Lung (tissue), 12 donors: ENCODE data around the gene UBE4A. TPM values are rescaled to one million over a fixed set of nuclear protein-coding genes. Genes with fewer than 3 reads are reported as not detected.

Experiments
- ATAC-seq: fragments of 200-7000 bp; cut with Tn5 transposase; one replicate; pipeline ENCODE4 v1.9.1; 2020; ENCODE audit warnings: moderate number of reproducible peaks; ENCODE audit not compliant: insufficient read depth, low FRiP score
- DNase-seq, 3 donors: peaks; one replicate each; pipeline ENCODE4 v3.0.0-alpha.2; 2013 to 2017
- H3K27ac ChIP-seq, 2 donors: one replicate each; pipeline ENCODE4 v1.5.1; 2013; ENCODE audit warnings: mild to moderate bottlenecking in 2 of 2, moderate library complexity in 2 of 2, control low read depth in 1 of 2, inconsistent platforms in 1 of 2, low read depth in 1 of 2, low read length in 1 of 2
- H3K27me3 ChIP-seq, 3 donors: one replicate each; pipeline ENCODE4 v1.5.1; 2013; ENCODE audit warnings: low read length in 2 of 3; ENCODE audit not compliant: control insufficient read depth in 3 of 3, insufficient read depth in 3 of 3
- H3K36me3 ChIP-seq, 4 donors: one replicate each; pipeline ENCODE4 v1.5.1; 2013; ENCODE audit warnings: low read length in 4 of 4, mild to moderate bottlenecking in 1 of 4, moderate library complexity in 1 of 4; ENCODE audit not compliant: control insufficient read depth in 4 of 4, insufficient read depth in 4 of 4
- H3K4me1 ChIP-seq, 5 donors: one replicate each; pipeline ENCODE4 v1.5.1; 2013; ENCODE audit warnings: low read length in 5 of 5, mild to moderate bottlenecking in 2 of 5, moderate library complexity in 1 of 5; ENCODE audit not compliant: control insufficient read depth in 5 of 5, insufficient read depth in 5 of 5
- H3K4me3 ChIP-seq: one replicate; pipeline ENCODE4 v1.5.1; 2013; ENCODE audit warnings: mild to moderate bottlenecking, control low read depth, moderate library complexity
- H3K9ac ChIP-seq, 2 donors: one replicate each; pipeline ENCODE4 v1.5.1; 2013; ENCODE audit warnings: low read length in 2 of 2, control low read depth in 1 of 2; ENCODE audit not compliant: insufficient read depth in 1 of 2
- H3K9me3 ChIP-seq, 4 donors: one replicate each; pipeline ENCODE4 v1.5.1; 2013; ENCODE audit warnings: low read length in 3 of 4, mild to moderate bottlenecking in 1 of 4, moderate library complexity in 1 of 4; ENCODE audit not compliant: control insufficient read depth in 4 of 4, insufficient read depth in 3 of 4
- CTCF ChIP-seq: IDR thresholded peaks from 2 replicates; pipeline ENCODE4 v1.5.1; 2012; ENCODE audit warnings: mild to moderate bottlenecking; ENCODE audit errors: control extremely low read depth, extremely low read depth
- WGBS, 2 donors: extraction: QIAGEN DNeasy Blood & Tissue Kit; methylation state at CpG; one replicate each; pipeline ENCODE4 v1.1.7; 2013; 5-methylcytosine and 5-hydroxymethylcytosine counted together
- polyA plus RNA-seq, 2 donors: library from polyadenylated mRNA; stranded (reverse); fragments of 200-250 nt; gene quantifications; one replicate each; pipeline ENCODE4 v1.2.1, GENCODE V29; 2013
- total RNA-seq, 2 donors: library from RNA; depleted of rRNA in 1 of 2; stranded (reverse); fragments of >200 nt in 1 of 2; gene quantifications; one replicate each; pipeline ENCODE4 v1.2.1, GENCODE V29; 2014 to 2021
- donor health status: control.
- donor health status: control.
- donor health status: Bipolar disorder and iron deficiency.
- donor health status: healthy.
- donor health status: DM: yes; HTN: yes; CAD: no.

Gene UBE4A
- total and polyA plus RNA-seq, 4 donors, result 14.9 to 53.2 (median 27.8) TPM

GRCh38 chr11:118442301-118442700 is 82.9 kb downstream of the UBE4A start:
- H3K9ac ChIP-seq, result no peak overlapping the region
- WGBS, 2 donors, result 67 to 85% methylated on average over 3 of the region's 3 CpGs
- peaks cover 0 to 3% (median under 1%) of the 10 kb centered on the region in 4 donors for H3K36me3 ChIP-seq
- DNase-seq (no peak), ATAC-seq (no peak)
- TF ChIP-seq CTCF, result no peak
- H3K9me3 ChIP-seq, result no peaks in the 10 kb centered on the region
- H3K4me3 ChIP-seq, result no peak overlapping the region
- H3K27me3 ChIP-seq, result no peaks in the 10 kb centered on the region
- H3K27ac ChIP-seq, result no peak overlapping the region
- H3K4me1 ChIP-seq, result peaks cover 5 to 32% (median 13%) of the 10 kb centered on the region in 5 donors

- ATAC-seq, result no peak
- H3K9me3 ChIP-seq, result no peaks in the 10 kb centered on the region
- WGBS, 2 donors, result 86 to 87% methylated on average over 4 of the region's 4 CpGs
These were observed 83.6 kb downstream of the UBE4A start for GRCh38 chr11:118442908-118443589.

DNA sequence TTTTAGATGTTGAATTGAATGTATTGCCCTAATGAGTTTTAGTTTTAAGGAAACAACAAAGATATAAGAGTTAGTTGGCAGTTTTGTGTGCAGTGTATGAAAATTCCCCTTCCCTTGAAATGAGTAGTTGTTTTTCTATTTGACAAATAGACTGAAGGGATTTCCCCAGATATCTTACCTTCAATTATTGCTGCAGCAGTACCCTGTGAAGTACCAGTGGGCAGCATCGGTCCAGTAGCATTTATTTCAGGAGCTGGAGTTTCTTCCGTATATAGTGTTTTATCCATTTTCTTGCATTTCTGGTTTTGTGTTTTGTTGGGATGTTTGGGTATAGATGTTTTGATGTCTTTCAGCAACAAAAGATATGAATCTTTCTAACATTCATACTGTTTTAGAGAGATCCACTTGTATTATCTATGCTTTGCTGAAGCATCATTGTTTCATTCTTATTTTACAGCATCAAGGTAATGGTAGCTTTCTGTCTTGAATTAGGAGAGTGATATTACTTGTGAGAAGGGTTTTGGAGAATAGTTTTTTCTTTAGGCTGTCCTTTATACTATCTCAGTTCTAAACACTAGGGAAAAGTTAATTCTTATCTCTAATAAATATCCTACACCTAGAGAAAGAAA is 84.3 kb downstream of the UBE4A start:
- no peak for TF ChIP-seq CTCF
- no peak overlapping the region for H3K4me3 ChIP-seq
- WGBS, 2 donors, result 74 to 88% methylated on average over 2 of the region's 2 CpGs
- H3K27ac ChIP-seq, result no peak overlapping the region
- DNase-seq (no peak), ATAC-seq (no peak)
- no peak overlapping the region for H3K9ac ChIP-seq
- no peaks in the 10 kb centered on the region for H3K9me3 ChIP-seq
- peaks cover 4 to 20% (median 14%) of the 10 kb centered on the region in 5 donors for H3K4me1 ChIP-seq
- H3K27me3 ChIP-seq, result no peaks in the 10 kb centered on the region
- H3K36me3 ChIP-seq, result peaks cover 0 to 5% (median 2%) of the 10 kb centered on the region in 4 donors

More at GRCh38 chr11:118442908-118443589, 83.6 kb downstream of the UBE4A start:
- no peak overlapping the region for H3K27ac ChIP-seq
- H3K4me1 ChIP-seq, result peaks cover 5 to 27% (median 11%) of the 10 kb centered on the region in 5 donors
- TF ChIP-seq CTCF, result no peak
- H3K9ac ChIP-seq, result no peak overlapping the region
- no peaks in the 10 kb centered on the region for H3K27me3 ChIP-seq
- no peak for DNase-seq
- H3K4me3 ChIP-seq, result no peak overlapping the region
- peaks cover 0 to 5% (median 2%) of the 10 kb centered on the region in 4 donors for H3K36me3 ChIP-seq
